ENCODE measurements around the gene DMRTC2.

Gene DMRTC2

DNA sequence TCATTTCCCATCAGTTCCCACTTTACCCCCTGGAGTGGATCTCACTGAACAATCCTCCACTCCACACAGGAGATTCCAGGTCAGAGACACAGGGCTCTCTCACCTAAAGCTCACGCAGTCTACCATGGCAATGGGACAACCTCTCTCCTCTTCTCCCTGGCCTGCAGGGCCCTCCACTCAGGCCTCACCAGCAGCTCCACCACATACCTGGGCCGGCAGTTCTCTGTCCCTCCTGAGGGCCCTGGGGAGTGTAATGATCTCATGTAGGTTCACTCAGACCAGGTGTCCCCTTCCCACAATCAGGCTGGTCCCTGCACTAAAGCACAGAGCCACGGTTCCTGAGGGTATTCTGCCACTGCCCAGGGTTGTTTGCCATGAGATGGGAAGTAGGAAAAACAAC is 32.9 kb upstream of the DMRTC2 start:
- Histone ChIP-seq H3K18ac (ENCODE audit: low read length) (no peak overlapping the region), H3K79me1 (ENCODE audit: low read length) (no peaks in the 10 kb centered on the region), H4K5ac (ENCODE audit: low read length) (no peak overlapping the region), H2AK5ac (ENCODE audit: low read length) (no peak overlapping the region), H3K27me3 (ENCODE audit: insufficient read depth, low read length, poor library complexity) (no peaks in the 10 kb centered on the region), H3K4me1 (ENCODE audit: control insufficient read depth, low read depth, low read length) (no peaks in the 10 kb centered on the region), H4K8ac (ENCODE audit: low read depth, low read length) (no peak overlapping the region), H2BK15ac (replicated peaks; ENCODE audit: low read depth) (no peak overlapping the region), H2BK5ac (ENCODE audit: low read length) (no peak overlapping the region), H3K23ac (ENCODE audit: low read length) (no peak overlapping the region), H3K4ac (ENCODE audit: low read depth, low read length) (no peak overlapping the region), H2BK120ac (ENCODE audit: low read depth, low read length) (no peak overlapping the region), H3K27ac (ENCODE audit: low read depth, low read length) (no peak overlapping the region), H3K79me2 (ENCODE audit: control insufficient read depth, insufficient read depth, low read length) (no peaks in the 10 kb centered on the region), H3K4me3 (ENCODE audit: low read length) (no peak overlapping the region), H3K56ac (ENCODE audit: low read length) (no peak overlapping the region), H3K9ac (ENCODE audit: low read length) (no peak overlapping the region), H3K36me3 (ENCODE audit: control insufficient read depth, insufficient read depth, low read length) (no peaks in the 10 kb centered on the region), H3K4me2 (ENCODE audit: low read length) (no peak overlapping the region)
- WGBS (ENCODE audit: extremely low coverage, insufficient coverage, low lambda C conversion rate): no CpG with 5 or more reads among the region's 3 CpGs
- DNase-seq: no peak

DNA sequence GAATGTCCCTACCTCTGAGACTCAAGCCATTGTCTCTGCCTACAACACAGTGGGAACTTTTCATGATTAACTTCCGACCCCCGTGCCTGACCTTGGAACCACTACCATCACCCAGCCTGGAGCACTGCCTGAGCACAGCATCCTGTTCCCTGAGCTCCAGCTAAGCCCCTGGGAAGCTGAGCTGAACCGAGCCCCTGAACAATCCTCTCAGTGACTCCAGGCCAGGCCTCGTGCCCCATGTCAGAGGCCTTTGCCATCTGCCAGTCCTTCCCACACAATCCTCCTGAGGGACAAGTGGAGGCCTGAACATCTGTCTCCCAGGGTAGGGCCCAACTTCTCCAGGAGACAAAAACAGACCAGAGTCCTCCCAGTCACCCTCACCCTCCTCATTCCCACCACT is 30.9 kb upstream of the DMRTC2 start:
- Histone ChIP-seq H4K5ac (ENCODE audit: low read length) (no peak overlapping the region), H2AK5ac (ENCODE audit: low read length) (no peak overlapping the region), H3K9ac (ENCODE audit: low read length) (no peak overlapping the region), H3K27me3 (ENCODE audit: insufficient read depth, low read length, poor library complexity) (no peaks in the 10 kb centered on the region), H3K79me2 (ENCODE audit: control insufficient read depth, insufficient read depth, low read length) (no peaks in the 10 kb centered on the region), H2BK120ac (ENCODE audit: low read depth, low read length) (no peak overlapping the region), H3K4me1 (ENCODE audit: control insufficient read depth, low read depth, low read length) (no peaks in the 10 kb centered on the region), H3K4me2 (ENCODE audit: low read length) (no peak overlapping the region), H4K8ac (ENCODE audit: low read depth, low read length) (no peak overlapping the region), H2BK15ac (replicated peaks; ENCODE audit: low read depth) (no peak overlapping the region), H3K4ac (ENCODE audit: low read depth, low read length) (no peak overlapping the region), H2BK5ac (ENCODE audit: low read length) (no peak overlapping the region), H3K4me3 (ENCODE audit: low read length) (no peak overlapping the region), H3K23ac (ENCODE audit: low read length) (no peak overlapping the region), H3K79me1 (ENCODE audit: low read length) (no peaks in the 10 kb centered on the region), H3K27ac (ENCODE audit: low read depth, low read length) (no peak overlapping the region), H3K18ac (ENCODE audit: low read length) (no peak overlapping the region), H3K36me3 (ENCODE audit: control insufficient read depth, insufficient read depth, low read length) (no peaks in the 10 kb centered on the region), H3K56ac (ENCODE audit: low read length) (no peak overlapping the region)
- WGBS (ENCODE audit: extremely low coverage, insufficient coverage, low lambda C conversion rate): no CpG with 5 or more reads among the region's 4 CpGs
- DNase-seq: no peak

- Histone ChIP-seq H3K4me3 (ENCODE audit: low read length) (no peak overlapping the region), H3K4me1 (ENCODE audit: control insufficient read depth, low read depth, low read length) (no peaks in the 10 kb centered on the region), H2BK15ac (replicated peaks; ENCODE audit: low read depth) (no peak overlapping the region), H3K36me3 (ENCODE audit: control insufficient read depth, insufficient read depth, low read length) (no peaks in the 10 kb centered on the region), H4K8ac (ENCODE audit: low read depth, low read length) (no peak overlapping the region), H2AK5ac (ENCODE audit: low read length) (no peak overlapping the region), H3K27ac (ENCODE audit: low read depth, low read length) (no peak overlapping the region), H3K23ac (ENCODE audit: low read length) (no peak overlapping the region), H3K18ac (ENCODE audit: low read length) (no peak overlapping the region), H3K56ac (ENCODE audit: low read length) (no peak overlapping the region), H2BK5ac (ENCODE audit: low read length) (no peak overlapping the region), H3K4ac (ENCODE audit: low read depth, low read length) (no peak overlapping the region), H3K27me3 (ENCODE audit: insufficient read depth, low read length, poor library complexity) (no peaks in the 10 kb centered on the region), H3K79me1 (ENCODE audit: low read length) (no peaks in the 10 kb centered on the region), H3K4me2 (ENCODE audit: low read length) (no peak overlapping the region), H3K79me2 (ENCODE audit: control insufficient read depth, insufficient read depth, low read length) (no peaks in the 10 kb centered on the region), H3K9ac (ENCODE audit: low read length) (no peak overlapping the region), H4K5ac (ENCODE audit: low read length) (no peak overlapping the region), H2BK120ac (ENCODE audit: low read depth, low read length) (no peak overlapping the region)
- no CpG with 5 or more reads among the region's 4 CpGs for WGBS (ENCODE audit: extremely low coverage, insufficient coverage, low lambda C conversion rate)
- DNase-seq: no peak
These were observed 29.5 kb upstream of the DMRTC2 start for GRCh38 chr19:41815301-41815700.

DNA sequence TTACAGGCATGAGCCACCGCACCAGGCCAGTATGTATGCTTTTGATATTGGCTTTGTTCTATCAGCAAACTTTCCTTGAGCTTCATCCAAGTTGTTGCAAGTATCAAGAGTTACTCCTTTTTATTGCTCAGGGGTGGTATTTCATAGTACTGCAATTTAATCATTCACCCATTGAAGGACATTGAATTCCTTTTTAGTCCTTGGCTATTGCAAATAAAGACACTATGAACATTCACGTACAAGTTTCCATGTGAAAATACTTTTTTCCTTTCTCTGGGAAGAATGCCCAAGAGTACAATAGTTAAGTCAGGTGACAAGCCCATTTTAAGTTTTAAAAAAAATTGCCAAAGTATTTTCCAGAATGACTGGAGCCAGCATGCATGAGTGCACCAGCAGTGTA is 28.1 kb upstream of the DMRTC2 start:
- no peak for DNase-seq
- H3K27ac ChIP-seq (ENCODE audit: low read depth, low read length): no peak overlapping the region
- H3K4me1 ChIP-seq (ENCODE audit: control insufficient read depth, low read depth, low read length): no peaks in the 10 kb centered on the region
- no peak overlapping the region for H2BK120ac ChIP-seq (ENCODE audit: low read depth, low read length)
- no peak overlapping the region for H4K5ac ChIP-seq (ENCODE audit: low read length)
- no peak overlapping the region for H3K4me3 ChIP-seq (ENCODE audit: low read length)
- H3K4me2 ChIP-seq (ENCODE audit: low read length): no peak overlapping the region
- H3K18ac ChIP-seq (ENCODE audit: low read length): no peak overlapping the region
- WGBS (ENCODE audit: extremely low coverage, insufficient coverage, low lambda C conversion rate): no CpG with 5 or more reads among the region's 2 CpGs
- no peak overlapping the region for H2BK5ac ChIP-seq (ENCODE audit: low read length)
- H3K4ac ChIP-seq (ENCODE audit: low read depth, low read length): no peak overlapping the region
- no peaks in the 10 kb centered on the region for H3K27me3 ChIP-seq (ENCODE audit: insufficient read depth, low read length, poor library complexity)
- no peak overlapping the region for H2AK5ac ChIP-seq (ENCODE audit: low read length)
- H3K79me2 ChIP-seq (ENCODE audit: control insufficient read depth, insufficient read depth, low read length): no peaks in the 10 kb centered on the region
- no peak overlapping the region for H3K23ac ChIP-seq (ENCODE audit: low read length)
- H3K79me1 ChIP-seq (ENCODE audit: low read length): no peaks in the 10 kb centered on the region
- H2BK15ac ChIP-seq (replicated peaks; ENCODE audit: low read depth): no peak overlapping the region
- H4K8ac ChIP-seq (ENCODE audit: low read depth, low read length): no peak overlapping the region
- no peak overlapping the region for H3K9ac ChIP-seq (ENCODE audit: low read length)
- no peak overlapping the region for H3K56ac ChIP-seq (ENCODE audit: low read length)
- H3K36me3 ChIP-seq (ENCODE audit: control insufficient read depth, insufficient read depth, low read length): no peaks in the 10 kb centered on the region

DNA sequence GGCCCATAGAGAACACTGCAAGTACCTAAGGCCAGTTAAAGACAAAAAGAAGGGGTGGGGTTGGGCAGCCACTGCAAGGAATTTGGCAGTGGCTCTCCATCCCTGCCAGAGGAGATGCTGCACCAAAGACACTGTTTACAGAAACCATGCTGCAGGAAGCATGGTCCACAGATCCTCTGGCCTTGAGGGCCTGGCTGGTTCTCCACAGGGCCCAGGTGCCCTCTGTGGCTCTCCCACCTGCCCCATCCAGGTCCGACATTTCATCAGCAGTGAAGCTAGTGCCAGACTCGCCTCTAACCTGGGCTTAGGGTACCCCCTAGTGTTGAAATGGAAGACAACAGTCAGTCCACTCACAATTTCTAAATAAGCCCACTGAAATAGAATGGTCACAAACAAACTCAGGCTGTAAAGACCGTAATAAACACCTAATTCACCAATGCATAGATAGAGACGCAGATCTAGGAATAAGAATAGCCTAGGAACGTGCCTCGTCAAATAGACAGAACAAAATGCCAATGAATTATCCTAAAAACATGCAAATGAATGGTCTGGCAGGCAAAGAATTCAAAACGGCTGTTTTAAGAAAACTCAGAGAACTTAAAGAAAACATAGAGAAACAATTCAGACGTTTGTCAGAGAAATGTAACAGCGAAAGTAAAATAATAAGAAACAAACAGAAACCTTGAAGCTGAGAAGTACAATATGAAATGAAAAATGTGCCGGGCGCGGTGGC is 23.7 kb upstream of the DMRTC2 start:
- Histone ChIP-seq H3K27ac (ENCODE audit: low read depth, low read length) (no peak overlapping the region), H4K8ac (ENCODE audit: low read depth, low read length) (no peak overlapping the region), H2AK5ac (ENCODE audit: low read length) (no peak overlapping the region), H3K36me3 (ENCODE audit: control insufficient read depth, insufficient read depth, low read length) (no peaks in the 10 kb centered on the region), H3K4me2 (ENCODE audit: low read length) (no peak overlapping the region), H3K79me1 (ENCODE audit: low read length) (no peaks in the 10 kb centered on the region), H2BK15ac (replicated peaks; ENCODE audit: low read depth) (no peak overlapping the region), H3K79me2 (ENCODE audit: control insufficient read depth, insufficient read depth, low read length) (no peaks in the 10 kb centered on the region), H3K4me1 (ENCODE audit: control insufficient read depth, low read depth, low read length) (no peaks in the 10 kb centered on the region), H2BK5ac (ENCODE audit: low read length) (no peak overlapping the region), H3K27me3 (ENCODE audit: insufficient read depth, low read length, poor library complexity) (no peaks in the 10 kb centered on the region), H3K4ac (ENCODE audit: low read depth, low read length) (no peak overlapping the region), H4K5ac (ENCODE audit: low read length) (no peak overlapping the region), H3K56ac (ENCODE audit: low read length) (no peak overlapping the region), H3K9ac (ENCODE audit: low read length) (no peak overlapping the region), H3K4me3 (ENCODE audit: low read length) (no peak overlapping the region), H3K23ac (ENCODE audit: low read length) (no peak overlapping the region), H3K18ac (ENCODE audit: low read length) (no peak overlapping the region), H2BK120ac (ENCODE audit: low read depth, low read length) (no peak overlapping the region)
- peak; percentile 73 for DNase-seq
- no CpG with 5 or more reads among the region's 12 CpGs for WGBS (ENCODE audit: extremely low coverage, insufficient coverage, low lambda C conversion rate)

All from mesendoderm (in vitro differentiated cells).